K562 (cell line): Measurements from ENCODE around the gene ZNF628. TPM values are rescaled to one million over a fixed set of nuclear protein-coding genes. Genes with fewer than 3 reads are reported as not detected.

Experiments
- ATAC-seq: fragments of 200-7000 bp; cut with Tn5 transposase; 3 replicates; pipeline ENCODE4 v1.9.1; 2020; ENCODE audit warnings: moderate library complexity
- BruUV-seq: library from RNA; stranded (reverse); fragments of 400-500 nt; replicated peaks from 2 replicates; lab custom pipeline; 2021; lab: Mats Ljungman, UMichigan
- CTCF ChIA-PET: fragments of 300-600 bp; formaldehyde crosslinking; extraction: SDS; loops from one replicate; lab custom pipeline; 2021; ENCODE audit warnings: low intra/inter-chr PET ratio; lab: Yijun Ruan, JAX
- POLR2A ChIA-PET: fragments of 300-600, 350-650 bp; sonication (Branson Sonifier 250); formaldehyde crosslinking; extraction: SDS; loops from one replicate; lab custom pipeline; 2021; ENCODE audit warnings: antibody characterized with exemption, inconsistent platforms; lab: Yijun Ruan, JAX
- DNase-seq, 4 experiments: peaks; one replicate each; pipeline versions ENCODE4 v3.0.0 to v3.0.0-alpha.2; 2011 to 2018; ENCODE audit warnings: low spot score in 3 of 4, mixed read lengths in 3 of 4; ENCODE audit errors: extremely low read depth in 1 of 4
- FAIRE-seq: peaks from 2 replicates; lab custom pipeline; 2011; peaks lifted over from hg19 to GRCh38; lab: Jason Lieb, UNC
- H2AFZ ChIP-seq: 2 replicates; pipeline ENCODE4 v1.6.0; 2011; ENCODE audit warnings: low read depth, low read length, control low read depth, inconsistent platforms
- H3K27ac ChIP-seq: fragments of 200-600 bp; 3 replicates; pipeline ENCODE4 v1.8.0; 2011; ENCODE audit warnings: low read depth, mild to moderate bottlenecking, control low read depth, inconsistent platforms, low read length, moderate library complexity, mixed read lengths; ENCODE audit errors: extremely low read depth
- H3K27me3 ChIP-seq, 2 experiments: fragments of 300-600 bp in 1 of 2; 2 replicates in 1 of 2; 3 replicates in 1 of 2; pipeline versions ENCODE4 v1.6.0 to v1.8.0; 2011; ENCODE audit warnings: inconsistent platforms in 2 of 2, low read length in 2 of 2, mild to moderate bottlenecking in 1 of 2, mixed read lengths in 1 of 2, moderate library complexity in 1 of 2; ENCODE audit not compliant: control insufficient read depth in 2 of 2, insufficient read depth in 2 of 2
- H3K36me3 ChIP-seq: fragments of 300-600 bp; 3 replicates; pipeline ENCODE4 v1.8.0; 2011; ENCODE audit warnings: mild to moderate bottlenecking, low read length, inconsistent platforms; ENCODE audit not compliant: control insufficient read depth, insufficient read depth
- H3K4me1 ChIP-seq, 2 experiments: fragments of 200-600 bp in 1 of 2; replicated peaks in 1 of 2; 2 replicates in 1 of 2; 3 replicates in 1 of 2; pipeline versions ENCODE4 v1.5.1 to v1.8.0; 2011; ENCODE audit warnings: inconsistent platforms in 2 of 2, low read length in 2 of 2, mild to moderate bottlenecking in 1 of 2, mixed read lengths in 1 of 2, moderate library complexity in 1 of 2; ENCODE audit not compliant: control insufficient read depth in 2 of 2, insufficient read depth in 2 of 2
- H3K4me2 ChIP-seq: 2 replicates; pipeline ENCODE4 v1.6.1; 2011; ENCODE audit warnings: low read length, control low read depth, inconsistent platforms, mixed read lengths; ENCODE audit not compliant: insufficient read depth
- H3K4me3 ChIP-seq: fragments of 200-600 bp; sonication (generic), shearing (Covaris generic); 2 replicates; pipeline ENCODE4 v1.5.1; 2016; ENCODE audit warnings: control low read depth, inconsistent platforms
- H3K79me2 ChIP-seq: fragments of 200-600 bp; 3 replicates; pipeline ENCODE4 v1.8.0; 2011; ENCODE audit warnings: low read length, inconsistent platforms; ENCODE audit not compliant: control insufficient read depth, insufficient read depth
- H3K9ac ChIP-seq, 2 experiments: 2 replicates each; pipeline versions ENCODE4 v1.6.0 to v1.6.1; 2011; ENCODE audit warnings: low read depth in 2 of 2, low read length in 2 of 2, control low read depth in 1 of 2, inconsistent platforms in 1 of 2, mild to moderate bottlenecking in 1 of 2, mixed read lengths in 1 of 2; ENCODE audit not compliant: insufficient read depth in 1 of 2
- H3K9me1 ChIP-seq: one replicate; pipeline ENCODE4 v1.6.0; 2011; ENCODE audit warnings: inconsistent platforms, mild to moderate bottlenecking, low read length, moderate library complexity; ENCODE audit not compliant: control insufficient read depth, insufficient read depth
- H3K9me3 ChIP-seq: replicated peaks from 2 replicates; pipeline ENCODE4 v1.5.1; 2011; ENCODE audit warnings: low read depth, low read length, inconsistent platforms; ENCODE audit not compliant: control insufficient read depth, insufficient read depth
- H4K20me1 ChIP-seq: replicated peaks from 2 replicates; pipeline ENCODE4 v1.6.1; 2011; ENCODE audit warnings: low read length, inconsistent platforms, mixed read lengths; ENCODE audit not compliant: control insufficient read depth, insufficient read depth
- CTCF ChIP-seq, 3 experiments: IDR thresholded peaks in 2 of 3; conservative IDR thresholded peaks in 1 of 3; 2 replicates each; pipeline ENCODE4 v1.5.1; 2011 to 2012; ENCODE audit warnings: low read length in 3 of 3, mild to moderate bottlenecking in 3 of 3, control low read depth in 2 of 3, improper control_type of control experiment in 1 of 3, inconsistent platforms in 1 of 3, low read depth in 1 of 3, mixed read lengths in 1 of 3, moderate library complexity in 1 of 3; ENCODE audit not compliant: insufficient read depth in 2 of 3
- RBFOX2 ChIP-seq: fragments of 200-400 bp; formaldehyde crosslinking; IDR thresholded peaks from 2 replicates; pipeline ENCODE4 v1.6.1; 2017; ENCODE audit warnings: low read depth, mild to moderate bottlenecking, low read length, moderate library complexity
- ZBTB33 ChIP-seq: sonication (generic); formaldehyde crosslinking; IDR thresholded peaks from 2 replicates; pipeline ENCODE4 v1.8.1; 2023; ENCODE audit warnings: mild to moderate bottlenecking, missing genetic modification reagents
- WGBS: fragments of 100-300 bp; shearing (Covaris generic); methylation state at CpG from one replicate; pipeline ENCODE4 v1.1.6; 2016; ENCODE audit warnings: low coverage, mixed read lengths; ENCODE audit not compliant: insufficient coverage; ENCODE audit errors: missing lambda C conversion rate; 5-methylcytosine and 5-hydroxymethylcytosine counted together
- in situ Hi-C: fragments of 300-500 bp; cut with MboI; formaldehyde crosslinking; loops from 4 replicates; pipeline ENCODE4 v1.15.0; 2018; ENCODE audit warnings: inconsistent platforms, mixed read lengths
- intact Hi-C: fragments of 100-400 bp; cut with micrococcal nuclease; formaldehyde crosslinking; loops from 2 replicates; pipeline ENCODE4 v1.14.2; 2022
- polyA plus RNA-seq, 8 experiments: library from polyadenylated mRNA; depleted of rRNA in 4 of 8; stranded (reverse) in 5 of 8; unstranded in 3 of 8; fragments of >200 nt; fragmentation: Nextera tagmentation in 2 of 8; fragmentation: Illumina TruSeq in 1 of 8; extraction: Ambion mirVana in 2 of 8; extraction: Trizol in 1 of 8; gene quantifications; 2 replicates each; pipeline versions ENCODE4 v1.2.1 to v1.2.3, GENCODE V29; 2011 to 2014; ENCODE audit warnings: inconsistent platforms in 1 of 8, missing spikeins in 1 of 8
- total RNA-seq, 7 experiments: library from RNA; depleted of rRNA in 6 of 7; stranded (reverse); fragments of >200 nt in 6 of 7; fragmentation: Illumina TruSeq in 2 of 7; extraction: Trizol in 2 of 7; gene quantifications; 2 replicates each; pipeline versions ENCODE4 v1.2.1 to v1.2.3, GENCODE V29; 2011 to 2021; ENCODE audit warnings: low replicate concordance in 1 of 7

ZNF628 gene
- total and polyA plus RNA-seq, 9 of the 15 experiments (the other 6 are each of a cell fraction or from before 2014, with no cell fraction given): 0.13 to 13.6 (median 2.2) TPM; not detected in 3

GRCh38 chr19:55482967-55483705 is 6.7 kb downstream of the ZNF628 start:
- Histone ChIP-seq H3K4me1 (peaks cover 28 to 69% of the 10 kb centered on the region in 2 experiments), H3K9me1 (no peaks in the 10 kb centered on the region), H3K27me3 (no peaks in the 10 kb centered on the region), H2AFZ (no peak overlapping the region), H3K9ac (no peak overlapping the region), H3K4me2 (no peak overlapping the region), H3K36me3 (peaks cover 32% of the 10 kb centered on the region; the same call in 2 of the 3 replicates), H3K79me2 (peaks cover 25% of the 10 kb centered on the region)
- POLR2A ChIA-PET: interaction anchor here (0.5 to 2.1 kb wide), 4 partner anchors 11 to 103 kb away, joined by 3 to 12 read pairs (median 4); no protein-coding TSS in a partner anchor
- FAIRE-seq (no peak), ATAC-seq (no peak)
- no TSS peak for BruUV-seq
- WGBS: 96% methylated on average over 31 of the region's 47 CpGs
- TF ChIP-seq ZBTB33 (CRISPR knock-in tag) (peak; percentile 81), CTCF (IDR thresholded peaks at IDR 0.05 in 2 of 3, conservative IDR thresholded peaks at IDR 0.05 in 1 of 3; ENCODE audit: insufficient read depth in 2 of 3, low read depth in 1 of 3, low read length in 3 of 3) (no peak), RBFOX2 (peak; percentile 52; the same call in 1 of the 2 replicates)
- TF ChIP-seq, all 486 proteins: peak for 2
- in situ Hi-C loops (no loop called here), intact Hi-C loops (no loop called here)
- H3K9me3 ChIP-seq: no peaks in the 10 kb centered on the region
- DNase-seq: no peak
- H3K4me3 ChIP-seq: no peak overlapping the region
- H3K27ac ChIP-seq: no peak overlapping the region
- H4K20me1 ChIP-seq: no peaks in the 10 kb centered on the region
- CTCF ChIA-PET: no interaction called here
